Right lobe of liver (tissue), 6 donors: ENCODE measurements around the gene WNT3. TPM values are rescaled to one million over a fixed set of nuclear protein-coding genes. Genes with fewer than 3 reads are reported as not detected.
"Not testable (repeated sequence)": the region's sequence is repeated elsewhere in the genome, so short reads cannot be mapped to it uniquely, and the experiment has no call there.

Source experiments
- ATAC-seq, 4 donors: fragments of 200-7000 bp; cut with Tn5 transposase; one replicate each; pipeline ENCODE4 v1.9.1; 2020; ENCODE audit warnings: mild to moderate bottlenecking in 4 of 4, moderate library complexity in 4 of 4
- DNase-seq, 3 donors: peaks; one replicate each; pipeline ENCODE4 v3.0.0-alpha.2; 2020
- H3K27ac ChIP-seq, 3 donors: fragments of 200-600 bp; one replicate each; pipeline ENCODE4 v1.8.0; 2022
- H3K27me3 ChIP-seq, 2 donors: fragments of 200-600 bp; one replicate each; pipeline ENCODE4 v1.8.0; 2022
- H3K36me3 ChIP-seq, 4 donors: fragments of 200-600 bp; sonication (generic) in 1 of 4; one replicate each; pipeline versions ENCODE4 v1.5.1 to v1.8.0; 2017 to 2022; ENCODE audit warnings: control low read depth in 1 of 4
- H3K4me1 ChIP-seq, 4 donors: fragments of 200-600 bp; sonication (generic) in 1 of 4; one replicate each; pipeline versions ENCODE4 v1.5.1 to v1.8.0; 2017 to 2022; ENCODE audit warnings: control low read depth in 1 of 4
- H3K4me3 ChIP-seq, 3 donors: fragments of 200-600 bp; one replicate each; pipeline ENCODE4 v1.8.0; 2022
- H3K9me3 ChIP-seq, 4 donors: fragments of 200-600 bp; sonication (generic) in 1 of 4; one replicate each; pipeline versions ENCODE4 v1.5.1 to v1.8.0; 2017 to 2022; ENCODE audit warnings: control low read depth in 1 of 4
- CTCF ChIP-seq, 4 donors: fragments of 200-600 bp in 3 of 4; fragments of 450-650 bp in 1 of 4; IDR thresholded peaks; one replicate each; pipeline versions ENCODE4 v1.5.1 to v1.8.0; 2016 to 2022; ENCODE audit warnings: antibody characterized with exemption in 4 of 4, mild to moderate bottlenecking in 2 of 4
- POLR2A ChIP-seq: fragments of 450-650 bp; IDR thresholded peaks from one replicate; pipeline ENCODE4 v1.6.1; 2017; ENCODE audit warnings: antibody characterized with exemption, mild to moderate bottlenecking
- WGBS: methylation state at CpG from one replicate; pipeline ENCODE4 v1.1.6; 2018; ENCODE audit warnings: low coverage, low lambda C conversion rate; ENCODE audit not compliant: insufficient coverage; ENCODE audit errors: missing lambda C conversion rate; 5-methylcytosine and 5-hydroxymethylcytosine counted together
- intact Hi-C, 2 donors: fragments of 100-400 bp; cut with DNase I; formaldehyde crosslinking; loops; one replicate each; pipeline versions ENCODE4 v1.11.2 to v1.14.1; 2022
- total RNA-seq, 6 experiments: library from RNA; depleted of rRNA in 2 of 6; stranded (reverse); fragments of >200 nt in 2 of 6; fragmentation: NEBNext Ultra II Directional in 3 of 6; extraction: Animal tissue kit (Norgen Biotek cat#: 25700) in 3 of 6; gene quantifications; one replicate each; pipeline versions ENCODE4 v1.1.0 to v1.2.4, GENCODE V29; 2016 to 2023
- donor health status: DM: no; HTN: yes; CAD: no.
- donor health status: DM: no; HTN: no; CAD: no.
- donor health status: DM: no; HTN: no; CAD: no.
- donor health status: DM: no; HTN: yes; CAD: no.
- donor health status: DM: no; HTN: yes; CAD: no.

Gene WNT3
- total RNA-seq, 6 experiments from 2014 or later, result 1.0 to 5.0 (median 4.0) TPM

- Histone ChIP-seq H3K4me1 (peaks cover 0 to 6% (median 3%) of the 10 kb centered on the region in 4 donors), H3K27ac (peak overlapping the region; percentile 33 to 77 (median 67)), H3K9me3 (no peaks in the 10 kb centered on the region), H3K4me3 (peak overlapping the region; percentile 49 to 65 (median 54)), H3K36me3 (no peaks in the 10 kb centered on the region), H3K27me3 (no peaks in the 10 kb centered on the region)
- WGBS, result 1% methylated on average over 14 of the region's 73 CpGs
- TF ChIP-seq POLR2A (peak; percentile 75), CTCF (IDR thresholded peaks at IDR 0.05) (no peak)
- ATAC-seq, result peak; percentile 49 to 71 (median 56)
- peak in 1 of 3 donors; percentile 60 for DNase-seq
- intact Hi-C loops, result no loop called here
Observed at GRCh38 chr17:46770818-46771560, 47.5 kb downstream of the WNT3 start.

DNA sequence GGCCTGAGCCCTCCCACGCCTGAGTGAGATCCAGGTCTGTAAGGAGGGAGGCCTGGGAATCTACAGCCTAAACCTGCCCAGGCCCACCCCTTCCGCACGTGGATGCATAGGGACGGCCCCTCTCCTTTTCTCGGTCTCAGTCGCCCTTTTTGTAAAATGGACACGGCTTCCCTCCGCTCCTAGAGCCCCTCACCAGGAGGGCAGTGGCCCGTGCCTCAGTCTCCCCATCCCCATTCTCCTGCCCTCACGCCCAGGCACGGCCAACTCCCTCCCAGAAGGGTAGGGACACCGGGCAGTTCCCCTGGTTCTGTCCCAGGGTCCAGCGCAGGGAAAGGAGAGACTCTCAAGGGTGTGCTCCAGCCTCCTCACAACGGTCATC lies 48.1 kb downstream of the WNT3 start:
- Histone ChIP-seq H3K4me3 (peak overlapping the region; percentile 49 to 65 (median 54)), H3K36me3 (no peaks in the 10 kb centered on the region), H3K27me3 (no peaks in the 10 kb centered on the region), H3K9me3 (no peaks in the 10 kb centered on the region), H3K27ac (no peak overlapping the region), H3K4me1 (peaks cover 0 to 6% (median 3%) of the 10 kb centered on the region in 4 donors)
- DNase-seq (no peak), ATAC-seq (no peak)
- TF ChIP-seq POLR2A (no peak), CTCF (IDR thresholded peaks at IDR 0.05) (no peak)
- WGBS, result 39% methylated on average over 3 of the region's 14 CpGs
- intact Hi-C loops, result no loop called here

DNA sequence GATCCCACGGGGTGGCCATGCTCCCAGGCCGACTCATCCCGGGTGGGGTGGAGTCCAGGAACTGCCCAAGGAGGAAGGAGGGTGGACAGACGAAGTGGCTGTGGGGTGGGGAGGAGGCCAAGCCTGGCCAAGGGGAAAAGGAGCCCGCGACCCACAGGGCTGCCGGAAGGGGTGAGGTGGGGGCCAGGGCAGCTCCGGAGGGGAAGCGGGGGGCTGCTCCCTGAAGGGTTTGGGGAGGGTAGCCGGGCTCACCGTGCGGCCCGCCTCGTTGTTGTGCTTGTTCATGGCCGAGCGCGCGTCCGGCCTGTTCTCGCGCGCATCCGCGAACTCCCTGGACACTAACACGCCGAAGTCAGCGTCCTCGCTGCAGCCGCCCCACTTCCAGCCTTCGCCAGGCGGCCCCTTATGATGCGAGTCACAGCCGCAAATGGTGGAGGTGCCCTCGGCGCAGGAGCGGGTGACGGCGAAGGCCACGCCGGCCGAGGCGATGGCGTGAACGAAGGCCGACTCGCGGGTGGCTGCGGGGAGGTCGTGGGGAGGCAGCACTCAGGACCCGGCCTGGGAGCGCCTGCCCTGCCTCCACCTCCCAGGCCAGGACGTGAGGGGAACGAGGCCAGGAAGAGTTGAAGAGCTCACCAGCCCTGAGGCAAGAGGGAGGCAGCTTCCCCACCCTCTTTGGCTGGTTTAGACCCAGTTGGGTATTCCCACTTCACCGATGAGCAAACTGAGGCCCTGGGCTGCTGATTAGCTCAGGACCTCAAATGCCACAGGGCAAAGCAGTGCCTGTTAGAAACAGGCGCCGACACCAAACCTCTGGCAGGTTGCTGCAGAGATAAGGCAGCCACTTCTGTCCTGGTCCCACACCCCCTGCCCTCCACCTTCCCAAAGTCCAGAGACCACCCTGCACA lies 48.7 kb downstream of the WNT3 start:
- 62% methylated on average over 15 of the region's 56 CpGs for WGBS
- Histone ChIP-seq H3K9me3 (no peaks in the 10 kb centered on the region), H3K4me1 (peaks cover 0 to 11% (median 5%) of the 10 kb centered on the region in 4 donors), H3K27ac (no peak overlapping the region), H3K4me3 (peak overlapping the region in 1 of 3 donors; percentile 4), H3K27me3 (no peaks in the 10 kb centered on the region), H3K36me3 (no peaks in the 10 kb centered on the region)
- intact Hi-C loops, result no loop called here
- no peak for DNase-seq
- TF ChIP-seq CTCF (IDR thresholded peaks at IDR 0.05) (no peak), POLR2A (no peak)
- ATAC-seq, result no peak

DNA sequence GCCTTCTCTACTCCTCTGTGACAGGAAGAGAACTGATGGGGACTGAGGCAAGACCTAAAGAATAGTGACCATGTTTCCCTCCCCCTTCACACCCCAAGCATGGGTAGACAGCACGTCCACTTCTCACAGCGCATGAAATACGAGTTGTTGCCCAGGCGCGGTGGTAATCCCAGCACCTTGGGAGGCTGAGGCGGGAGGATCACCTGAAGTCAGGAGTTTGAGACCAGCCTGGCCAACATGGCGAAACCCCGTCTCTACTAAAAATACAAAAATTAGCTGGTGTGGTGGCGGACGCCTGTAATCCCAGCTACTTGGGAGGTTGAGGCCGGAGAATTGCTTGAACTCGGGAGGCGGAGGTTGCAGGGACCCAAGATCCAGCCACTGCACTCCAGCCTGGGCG lies 49.6 kb downstream of the WNT3 start:
- ATAC-seq, intact Hi-C loops, H3K27ac ChIP-seq, H3K36me3 ChIP-seq, H3K27me3 ChIP-seq, H3K4me3 ChIP-seq, DNase-seq, H3K9me3 ChIP-seq: not testable (repeated sequence)
- 89% methylated on average over 10 of the region's 14 CpGs for WGBS
- peaks cover 0 to 11% (median 5%) of the 10 kb centered on the region in 4 donors for H3K4me1 ChIP-seq

DNA sequence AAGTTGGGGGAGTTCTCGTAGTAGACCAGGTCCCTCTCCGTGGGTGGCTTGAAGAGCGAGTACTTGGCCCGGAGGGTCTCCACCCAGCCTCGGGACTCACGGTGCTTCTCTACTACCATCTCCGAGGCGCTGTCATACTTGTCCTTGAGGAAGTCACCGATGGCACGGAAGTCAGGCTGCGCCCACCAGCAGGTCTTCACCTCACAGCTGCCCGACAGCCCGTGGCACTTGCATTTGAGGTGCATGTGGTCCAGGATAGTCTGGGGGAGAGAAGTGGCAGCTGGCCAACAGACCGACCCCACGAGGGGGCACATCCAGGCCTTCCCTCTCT lies 50.0 kb downstream of the WNT3 start:
- Histone ChIP-seq H3K27ac (no peak overlapping the region), H3K4me1 (peaks cover 0 to 11% (median 5%) of the 10 kb centered on the region in 4 donors), H3K9me3 (no peaks in the 10 kb centered on the region), H3K36me3 (no peaks in the 10 kb centered on the region), H3K4me3 (no peak overlapping the region), H3K27me3 (no peaks in the 10 kb centered on the region)
- TF ChIP-seq POLR2A (no peak), CTCF (IDR thresholded peaks at IDR 0.05) (no peak)
- DNase-seq (no peak), ATAC-seq (no peak)
- WGBS, result no CpG with 5 or more reads among the region's 15 CpGs
- intact Hi-C loops, result no loop called here
